Measurements from ENCODE around the gene FGF22.
A peak's percentile ranks its signal among the peaks of the same experiment; 100 is the strongest.

Gene FGF22

DNA sequence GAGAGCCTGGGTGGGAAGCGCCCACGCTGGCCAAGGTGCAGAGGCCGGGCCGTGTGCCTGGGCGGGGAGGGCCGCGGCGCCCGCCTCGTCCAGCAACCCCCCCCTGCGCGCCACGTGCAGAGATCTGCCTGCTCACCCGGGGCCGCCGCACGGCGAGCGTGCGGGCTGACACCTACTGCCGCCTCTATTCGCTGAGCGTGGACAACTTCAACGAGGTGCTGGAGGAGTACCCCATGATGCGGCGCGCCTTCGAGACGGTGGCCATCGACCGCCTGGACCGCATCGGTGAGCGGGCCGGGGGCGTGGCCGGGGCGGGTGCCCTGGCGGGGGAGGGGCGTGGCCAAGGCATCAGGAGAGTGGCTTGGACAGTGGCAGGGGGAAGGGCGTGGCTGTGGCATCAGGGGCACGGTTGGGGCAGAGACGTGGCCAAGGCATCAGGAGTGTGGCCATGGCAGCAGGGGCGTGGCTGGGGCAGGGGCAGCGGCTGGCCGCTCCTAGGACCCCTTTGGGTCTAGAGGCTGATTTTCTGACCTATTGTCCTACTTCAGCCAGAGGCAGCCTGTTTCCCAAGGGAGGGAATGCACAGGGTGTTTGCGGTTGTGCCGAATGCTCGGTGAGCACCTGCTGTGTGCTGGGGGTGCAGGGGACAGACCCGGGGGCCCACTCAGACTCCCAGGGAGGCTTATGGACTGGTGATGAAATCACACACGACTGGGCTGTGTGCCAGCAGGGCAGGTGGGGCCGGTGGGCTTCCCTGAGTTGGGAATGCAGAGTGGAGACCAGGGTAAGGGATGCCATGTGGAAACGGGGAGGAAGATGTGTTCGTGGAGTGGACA is 25.7 kb upstream of the FGF22 start:
- TF ChIP-seq, protein P1, sequence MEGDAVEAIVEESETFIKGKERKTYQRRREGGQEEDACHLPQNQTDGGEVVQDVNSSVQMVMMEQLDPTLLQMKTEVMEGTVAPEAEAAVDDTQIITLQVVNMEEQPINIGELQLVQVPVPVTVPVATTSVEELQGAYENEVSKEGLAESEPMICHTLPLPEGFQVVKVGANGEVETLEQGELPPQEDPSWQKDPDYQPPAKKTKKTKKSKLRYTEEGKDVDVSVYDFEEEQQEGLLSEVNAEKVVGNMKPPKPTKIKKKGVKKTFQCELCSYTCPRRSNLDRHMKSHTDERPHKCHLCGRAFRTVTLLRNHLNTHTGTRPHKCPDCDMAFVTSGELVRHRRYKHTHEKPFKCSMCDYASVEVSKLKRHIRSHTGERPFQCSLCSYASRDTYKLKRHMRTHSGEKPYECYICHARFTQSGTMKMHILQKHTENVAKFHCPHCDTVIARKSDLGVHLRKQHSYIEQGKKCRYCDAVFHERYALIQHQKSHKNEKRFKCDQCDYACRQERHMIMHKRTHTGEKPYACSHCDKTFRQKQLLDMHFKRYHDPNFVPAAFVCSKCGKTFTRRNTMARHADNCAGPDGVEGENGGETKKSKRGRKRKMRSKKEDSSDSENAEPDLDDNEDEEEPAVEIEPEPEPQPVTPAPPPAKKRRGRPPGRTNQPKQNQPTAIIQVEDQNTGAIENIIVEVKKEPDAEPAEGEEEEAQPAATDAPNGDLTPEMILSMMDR (IDR thresholded peaks at IDR 0.05; ENCODE audit: insufficient read depth, low read depth, low read length, missing control alignments): no peak
- DNase-seq (ENCODE audit: low read depth): no peak
- H3K4me3 ChIP-seq (ENCODE audit: low read length): no peak overlapping the region

DNA sequence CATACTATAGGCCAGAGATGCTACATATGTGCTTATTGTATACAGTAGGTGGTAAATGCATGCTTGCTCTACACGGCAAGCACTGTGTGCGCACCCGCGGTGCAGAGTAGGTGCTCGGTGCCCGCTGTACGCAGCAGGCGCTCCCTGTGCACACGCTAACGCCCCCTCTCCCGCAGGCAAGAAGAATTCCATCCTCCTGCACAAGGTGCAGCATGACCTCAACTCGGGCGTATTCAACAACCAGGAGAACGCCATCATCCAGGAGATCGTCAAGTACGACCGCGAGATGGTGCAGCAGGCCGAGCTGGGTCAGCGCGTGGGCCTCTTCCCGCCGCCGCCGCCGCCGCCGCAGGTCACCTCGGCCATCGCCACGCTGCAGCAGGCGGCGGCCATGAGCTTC is 24.1 kb upstream of the FGF22 start:
- TF ChIP-seq, protein P1 (IDR thresholded peaks at IDR 0.05; ENCODE audit: insufficient read depth, low read depth, low read length, missing control alignments): no peak
- DNase-seq (ENCODE audit: low read depth): peak; percentile 46

DNA sequence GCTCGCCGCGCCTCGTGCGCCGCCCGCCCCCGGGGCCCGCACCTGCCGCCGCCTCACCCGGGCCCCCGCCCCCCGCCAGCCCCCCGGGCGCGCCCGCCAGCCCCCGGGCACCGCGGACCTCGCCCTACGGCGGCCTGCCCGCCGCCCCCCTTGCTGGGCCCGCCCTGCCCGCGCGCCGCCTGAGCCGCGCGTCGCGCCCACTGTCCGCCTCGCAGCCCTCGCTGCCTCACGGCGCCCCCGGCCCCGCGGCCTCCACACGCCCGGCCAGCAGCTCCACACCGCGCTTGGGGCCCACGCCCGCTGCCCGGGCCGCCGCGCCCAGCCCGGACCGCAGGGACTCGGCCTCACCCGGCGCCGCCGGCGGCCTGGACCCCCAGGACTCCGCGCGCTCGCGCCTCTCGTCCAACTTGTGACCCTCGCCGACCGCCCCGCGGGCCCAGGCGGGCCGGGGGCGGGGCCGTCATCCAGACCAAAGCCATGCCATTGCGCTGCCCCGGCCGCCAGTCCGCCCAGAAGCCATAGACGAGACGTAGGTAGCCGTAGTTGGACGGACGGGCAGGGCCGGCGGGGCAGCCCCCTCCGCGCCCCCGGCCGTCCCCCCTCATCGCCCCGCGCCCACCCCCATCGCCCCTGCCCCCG is 23.5 kb upstream of the FGF22 start:
- TF ChIP-seq, protein P1 (IDR thresholded peaks at IDR 0.05; ENCODE audit: insufficient read depth, low read depth, low read length, missing control alignments): no peak
- no peak overlapping the region for H3K4me3 ChIP-seq (ENCODE audit: low read length)
- no peak for DNase-seq (ENCODE audit: low read depth)

More for the DNA sequence above, 24.1 kb upstream of the FGF22 start:
- H3K4me3 ChIP-seq (ENCODE audit: low read length): no peak overlapping the region

DNA sequence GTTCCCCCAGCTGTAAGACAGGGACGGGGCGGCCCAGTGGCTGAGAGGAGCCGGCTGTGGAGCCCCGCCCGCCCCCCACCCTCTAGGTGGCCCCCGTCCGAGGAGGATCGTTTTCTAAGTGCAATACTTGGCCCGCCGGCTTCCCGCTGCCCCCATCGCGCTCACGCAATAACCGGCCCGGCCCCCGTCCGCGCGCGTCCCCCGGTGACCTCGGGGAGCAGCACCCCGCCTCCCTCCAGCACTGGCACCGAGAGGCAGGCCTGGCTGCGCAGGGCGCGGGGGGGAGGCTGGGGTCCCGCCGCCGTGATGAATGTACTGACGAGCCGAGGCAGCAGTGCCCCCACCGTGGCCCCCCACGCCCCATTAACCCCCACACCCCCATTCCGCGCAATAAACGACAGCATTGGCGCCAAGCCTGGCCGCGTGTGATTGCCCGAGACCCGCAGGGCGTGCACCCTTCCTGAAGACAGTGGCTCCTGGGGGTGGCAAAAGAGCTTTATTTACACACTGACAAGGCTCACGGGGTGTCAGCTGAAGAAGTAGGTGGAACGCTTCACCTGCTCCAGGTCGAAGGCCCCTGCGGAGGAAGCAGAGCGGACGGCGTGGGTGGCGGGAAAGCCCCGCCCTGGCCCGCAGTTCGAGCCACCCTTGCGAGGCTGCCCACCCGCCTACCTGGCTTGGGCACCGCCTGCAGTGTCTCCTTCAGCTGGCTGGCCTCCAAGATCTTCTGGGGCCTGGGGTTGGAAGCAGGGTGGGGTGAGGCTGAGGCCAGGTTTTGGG is 22.7 kb upstream of the FGF22 start:
- TF ChIP-seq, protein P1 (IDR thresholded peaks at IDR 0.05; ENCODE audit: insufficient read depth, low read depth, low read length, missing control alignments): no peak
- no peak overlapping the region for H3K4me3 ChIP-seq (ENCODE audit: low read length)
- no peak for DNase-seq (ENCODE audit: low read depth)

DNA sequence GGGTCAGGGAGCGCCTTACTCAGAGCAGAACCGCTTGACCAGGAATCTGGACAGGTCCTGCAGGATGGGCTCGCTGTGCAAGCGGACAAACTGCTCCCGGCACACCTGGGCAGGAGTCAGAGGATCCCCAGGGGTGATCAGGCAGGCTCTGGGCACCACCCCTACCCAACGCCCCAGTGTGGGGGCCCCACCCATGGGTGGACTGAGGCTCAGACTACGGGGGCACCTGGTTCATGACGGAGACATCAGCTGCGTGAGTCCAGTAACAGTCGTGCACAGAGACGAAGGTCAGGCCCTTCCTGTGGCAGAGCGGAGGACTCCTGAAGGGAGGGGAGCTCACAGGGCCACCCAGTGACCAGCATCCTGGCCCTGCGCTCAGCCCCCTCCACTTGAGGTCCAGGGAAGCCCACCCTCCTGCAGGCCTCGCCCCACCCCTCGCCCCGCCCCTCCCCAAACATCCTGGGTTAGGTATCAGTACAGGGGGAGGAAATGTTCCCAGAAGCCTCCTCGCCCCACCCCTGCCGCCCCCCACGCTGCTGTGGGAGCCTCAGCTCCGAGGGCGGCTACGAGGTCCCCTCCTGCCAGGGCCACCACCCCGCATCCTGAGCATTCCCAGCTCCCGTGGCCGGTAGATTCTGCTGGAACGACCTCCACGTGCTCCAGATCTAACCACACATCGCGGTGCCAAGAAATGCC is 22.0 kb upstream of the FGF22 start:
- no peak overlapping the region for H3K4me3 ChIP-seq (ENCODE audit: low read length)
- no peak for DNase-seq (ENCODE audit: low read depth)
- TF ChIP-seq, protein P1 (IDR thresholded peaks at IDR 0.05; ENCODE audit: insufficient read depth, low read depth, low read length, missing control alignments): no peak

DNA sequence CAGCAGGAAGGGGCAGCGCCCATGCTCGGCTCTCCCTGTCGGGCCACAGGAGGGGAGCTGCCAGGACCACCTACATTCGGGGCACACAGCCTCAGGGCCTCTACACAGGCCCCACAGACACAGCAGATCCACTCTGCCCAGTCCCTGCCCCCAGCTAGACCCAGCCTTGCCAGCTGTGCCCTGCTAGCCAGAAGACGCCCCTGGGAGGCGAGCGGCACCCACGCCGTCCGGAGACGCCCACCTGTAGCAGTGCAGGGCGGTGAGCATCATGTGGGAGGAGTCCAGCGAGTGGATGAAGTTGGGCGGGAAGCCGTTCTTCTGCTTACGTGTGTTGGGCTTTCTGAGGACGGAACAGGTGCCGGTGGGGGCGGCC is 21.4 kb upstream of the FGF22 start:
- DNase-seq (ENCODE audit: low read depth): no peak
- no peak overlapping the region for H3K4me3 ChIP-seq (ENCODE audit: low read length)
- TF ChIP-seq, protein P1 (IDR thresholded peaks at IDR 0.05; ENCODE audit: insufficient read depth, low read depth, low read length, missing control alignments): no peak

Measured in epithelial cell of esophagus (primary cell).